ENCODE results near the gene MPG.

MPG gene

DNA sequence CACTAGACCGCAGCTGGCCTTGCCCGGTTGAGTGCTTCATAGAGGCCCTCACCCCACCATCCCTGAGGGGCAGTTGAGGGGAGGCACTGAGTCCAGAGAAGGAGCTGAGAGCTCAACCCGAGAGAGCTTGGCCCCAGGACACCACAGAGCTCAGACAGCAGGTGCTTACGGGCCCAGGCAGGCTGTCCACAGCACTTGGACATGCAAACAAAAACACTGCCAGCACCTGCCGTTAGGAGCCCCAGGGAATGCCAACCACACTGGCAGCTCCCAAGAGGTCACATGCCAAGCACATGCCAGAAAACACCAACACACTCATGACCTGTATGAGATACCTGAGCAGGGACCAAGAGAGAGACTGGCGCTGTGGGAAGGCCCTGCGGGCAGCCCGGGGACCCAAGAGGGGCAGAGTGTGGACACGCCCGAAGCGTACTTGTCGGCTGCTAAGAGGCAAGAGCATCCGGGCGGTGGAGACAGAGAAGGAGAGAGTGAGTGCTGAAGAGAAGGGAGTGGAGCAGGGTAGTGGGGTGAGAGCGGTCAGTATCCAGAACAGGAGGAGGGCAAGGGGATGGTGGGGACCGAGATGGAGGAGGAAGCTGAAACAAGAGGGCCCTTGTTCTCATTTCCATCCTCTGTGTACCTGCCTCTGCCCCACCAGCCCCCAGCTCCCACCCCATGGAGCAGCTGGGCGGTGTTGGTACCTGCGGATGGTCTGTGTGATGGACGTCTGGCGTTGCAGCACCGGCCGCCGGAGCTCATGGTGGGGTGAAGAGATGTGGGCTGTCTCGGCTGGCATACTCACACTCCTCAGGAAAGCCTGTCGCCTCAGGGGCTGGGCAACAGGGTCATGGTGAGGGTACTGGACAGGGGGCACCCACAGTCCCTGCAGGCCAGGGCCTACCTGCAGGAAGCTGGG, 13.8 kb upstream of the MPG start:
- ChIA-PET CTCF (interaction anchor here (0.6 to 9.2 kb wide), 4 partner anchors 11 to 44 kb away, joined by 3 to 130 read pairs (median 5); no protein-coding TSS in a partner anchor), POLR2A (interaction anchor here (1.0 to 8.3 kb wide), 4 partner anchors 11 to 32 kb away, joined by 3 to 31 read pairs (median 4); partner anchors contain the start of genes POLR3K and SNRNP25)
- no peak for DNase-seq (ENCODE audit: extremely low spot score)
- TF ChIP-seq FOXM1 (IDR thresholded peaks at IDR 0.05; ENCODE audit: borderline replicate concordance) (no peak), SUZ12 (IDR thresholded peaks at IDR 0.05) (no peak), LEF1 (IDR thresholded peaks at IDR 0.05; ENCODE audit: borderline replicate concordance) (no peak), ZNF384 (IDR thresholded peaks at IDR 0.05) (no peak), SP1 (IDR thresholded peaks at IDR 0.05) (no peak), CTBP1 (IDR thresholded peaks at IDR 0.05; ENCODE audit: borderline replicate concordance) (no peak), ARNT (IDR thresholded peaks at IDR 0.05) (no peak), FOXA1 (IDR thresholded peaks at IDR 0.05) (no peak), BHLHE40 (IDR thresholded peaks at IDR 0.05; ENCODE audit: borderline replicate concordance) (no peak), TARDBP (IDR thresholded peaks at IDR 0.05) (no peak), FOXK2 (IDR thresholded peaks at IDR 0.05) (no peak), L3MBTL2 (conservative IDR thresholded peaks at IDR 0.05) (no peak)

DNA sequence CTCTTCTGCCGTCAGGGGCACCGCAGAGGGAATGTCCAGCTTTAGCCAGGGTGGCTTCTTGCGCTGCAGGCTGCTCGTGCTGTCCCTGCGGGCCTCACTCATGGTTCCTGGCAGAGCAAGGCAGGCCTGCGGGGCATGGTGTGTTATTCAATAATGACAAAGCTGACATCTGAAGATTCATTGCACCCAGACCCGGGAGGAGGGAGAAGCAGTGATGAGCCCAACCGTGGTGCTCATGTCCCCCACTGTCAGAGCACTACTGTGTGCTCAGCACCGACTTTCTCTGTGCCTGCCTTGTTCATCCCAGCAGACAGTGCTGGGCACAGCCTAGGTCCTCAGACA, 13.1 kb upstream of the MPG start:
- CTCF ChIA-PET, result interaction anchor here (9.2 kb wide), 1 partner anchor 30 kb away, joined by 130 read pairs; no protein-coding TSS in a partner anchor
- DNase-seq (ENCODE audit: extremely low spot score), result no peak
- TF ChIP-seq CTBP1 (IDR thresholded peaks at IDR 0.05; ENCODE audit: borderline replicate concordance) (no peak), HDGF (IDR thresholded peaks at IDR 0.05; ENCODE audit: borderline replicate concordance) (no peak), LEF1 (IDR thresholded peaks at IDR 0.05; ENCODE audit: borderline replicate concordance) (no peak), SP1 (IDR thresholded peaks at IDR 0.05) (no peak), SUZ12 (IDR thresholded peaks at IDR 0.05) (no peak), L3MBTL2 (conservative IDR thresholded peaks at IDR 0.05) (no peak), ZNF384 (IDR thresholded peaks at IDR 0.05) (no peak)
- TF ChIP-seq, protein P1, sequence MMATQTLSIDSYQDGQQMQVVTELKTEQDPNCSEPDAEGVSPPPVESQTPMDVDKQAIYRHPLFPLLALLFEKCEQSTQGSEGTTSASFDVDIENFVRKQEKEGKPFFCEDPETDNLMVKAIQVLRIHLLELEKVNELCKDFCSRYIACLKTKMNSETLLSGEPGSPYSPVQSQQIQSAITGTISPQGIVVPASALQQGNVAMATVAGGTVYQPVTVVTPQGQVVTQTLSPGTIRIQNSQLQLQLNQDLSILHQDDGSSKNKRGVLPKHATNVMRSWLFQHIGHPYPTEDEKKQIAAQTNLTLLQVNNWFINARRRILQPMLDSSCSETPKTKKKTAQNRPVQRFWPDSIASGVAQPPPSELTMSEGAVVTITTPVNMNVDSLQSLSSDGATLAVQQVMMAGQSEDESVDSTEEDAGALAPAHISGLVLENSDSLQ (IDR thresholded peaks at IDR 0.05), result no peak
- POLR2A ChIA-PET, result interaction anchor here (1.0 to 8.3 kb wide), 4 partner anchors 11 to 31 kb away, joined by 3 to 31 read pairs (median 4); partner anchors contain the start of genes POLR3K and SNRNP25

DNA sequence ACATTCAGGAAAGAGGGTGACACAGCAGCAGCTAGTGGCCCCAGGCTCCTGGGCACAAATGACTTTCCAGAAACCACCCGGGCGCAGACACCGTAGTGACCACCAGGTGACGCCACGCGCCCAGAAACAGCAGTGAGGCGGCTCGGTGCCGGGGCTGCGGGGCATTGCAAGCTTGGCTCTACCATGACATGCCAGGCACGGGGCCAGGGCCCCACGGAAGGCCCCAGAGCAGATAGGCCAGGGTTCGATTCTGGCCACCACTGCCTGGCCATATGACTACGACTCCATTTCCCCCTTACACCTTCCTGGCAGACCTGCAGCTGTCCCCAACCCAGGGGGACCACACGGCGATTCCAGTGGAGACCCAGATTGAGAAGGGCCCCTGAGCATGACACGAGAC, 12.3 kb upstream of the MPG start:
- peak; percentile 85 for DNase-seq (ENCODE audit: extremely low spot score)
- POLR2A ChIA-PET, result interaction anchor here (0.7 to 8.3 kb wide), 7 partner anchors 10 to 42 kb away, joined by 3 to 31 read pairs (median 4); partner anchors contain the start of genes MPG, POLR3K and SNRNP25
- CTCF ChIA-PET, result interaction anchor here (0.8 to 9.2 kb wide), 11 partner anchors 9 to 296 kb away, joined by 3 to 130 read pairs (median 4); partner anchors contain the start of gene POLR3K
- TF ChIP-seq, protein P1 (IDR thresholded peaks at IDR 0.05), result no peak
- no peak for TF ChIP-seq BHLHE40 (IDR thresholded peaks at IDR 0.05; ENCODE audit: borderline replicate concordance)
- TF ChIP-seq SP1 (IDR thresholded peaks at IDR 0.05), result no peak
- no peak for TF ChIP-seq CTBP1 (IDR thresholded peaks at IDR 0.05; ENCODE audit: borderline replicate concordance)
- no peak for TF ChIP-seq FOXA1 (IDR thresholded peaks at IDR 0.05)
- no peak for TF ChIP-seq FOXM1 (IDR thresholded peaks at IDR 0.05; ENCODE audit: borderline replicate concordance)
- TF ChIP-seq ZNF384 (IDR thresholded peaks at IDR 0.05), result no peak
- no peak for TF ChIP-seq L3MBTL2 (conservative IDR thresholded peaks at IDR 0.05)
- no peak for TF ChIP-seq NFRKB (IDR thresholded peaks at IDR 0.05)
- no peak for TF ChIP-seq SUZ12 (IDR thresholded peaks at IDR 0.05)
- no peak for TF ChIP-seq ARNT (IDR thresholded peaks at IDR 0.05)
- TF ChIP-seq HDGF (IDR thresholded peaks at IDR 0.05; ENCODE audit: borderline replicate concordance), result no peak
- TF ChIP-seq ELF4 (IDR thresholded peaks at IDR 0.05), result no peak
- TF ChIP-seq LEF1 (IDR thresholded peaks at IDR 0.05; ENCODE audit: borderline replicate concordance), result no peak
- no peak for TF ChIP-seq TARDBP (IDR thresholded peaks at IDR 0.05)
- TF ChIP-seq FOXK2 (IDR thresholded peaks at IDR 0.05), result no peak

DNA sequence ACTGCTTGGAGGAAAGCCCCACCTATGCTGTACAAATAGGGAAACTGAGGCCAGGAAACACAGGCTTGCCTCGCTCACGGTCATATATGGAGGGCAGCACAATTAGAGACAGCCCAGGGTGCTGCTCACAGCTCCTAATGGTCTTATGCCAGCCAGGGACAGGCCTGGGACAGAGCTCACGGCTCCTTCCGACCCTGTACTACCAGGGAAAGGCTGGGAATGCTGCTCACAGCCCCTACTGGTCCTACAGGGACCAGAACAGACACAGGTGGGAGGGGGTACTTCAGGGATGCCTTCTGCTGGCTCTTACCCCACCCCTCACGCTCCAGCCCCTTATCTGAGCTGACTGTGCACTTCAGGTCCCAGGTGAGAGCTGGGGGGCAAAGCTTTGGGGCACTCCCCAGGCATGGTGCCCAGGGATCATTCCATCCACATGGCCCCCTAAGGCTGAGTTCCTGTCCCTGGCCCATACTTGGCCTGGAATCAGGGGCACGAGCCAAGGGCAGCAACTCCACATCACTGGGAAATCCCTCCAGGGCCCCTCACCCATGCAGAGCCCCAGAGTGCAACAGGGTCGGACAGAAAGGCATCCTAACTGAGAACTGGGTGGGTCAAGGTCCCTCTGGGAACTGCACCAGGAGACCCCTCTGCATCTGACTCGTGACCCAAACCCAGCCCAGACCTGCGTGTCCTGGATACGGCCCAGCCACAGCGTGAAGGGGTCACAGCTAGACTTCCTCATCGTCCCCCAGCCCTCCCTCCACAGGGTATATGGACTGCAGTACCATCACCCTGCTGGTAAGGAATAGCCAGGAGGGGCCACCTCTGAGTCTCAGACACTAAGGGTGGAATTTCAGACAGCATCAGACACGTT, 11.5 kb upstream of the MPG start:
- TF ChIP-seq SUZ12 (IDR thresholded peaks at IDR 0.05) (no peak), CTBP1 (IDR thresholded peaks at IDR 0.05; ENCODE audit: borderline replicate concordance) (no peak), LEF1 (IDR thresholded peaks at IDR 0.05; ENCODE audit: borderline replicate concordance) (no peak), FOXK2 (IDR thresholded peaks at IDR 0.05) (no peak), L3MBTL2 (conservative IDR thresholded peaks at IDR 0.05) (no peak), NFRKB (IDR thresholded peaks at IDR 0.05) (no peak), SP1 (IDR thresholded peaks at IDR 0.05) (no peak), ZNF384 (IDR thresholded peaks at IDR 0.05) (no peak), FOXM1 (IDR thresholded peaks at IDR 0.05; ENCODE audit: borderline replicate concordance) (no peak), FOXA1 (IDR thresholded peaks at IDR 0.05) (no peak), ARNT (IDR thresholded peaks at IDR 0.05) (no peak), TARDBP (IDR thresholded peaks at IDR 0.05) (no peak), ELF4 (IDR thresholded peaks at IDR 0.05) (no peak), BHLHE40 (IDR thresholded peaks at IDR 0.05; ENCODE audit: borderline replicate concordance) (no peak)
- TF ChIP-seq, protein P1 (IDR thresholded peaks at IDR 0.05), result no peak
- CTCF ChIA-PET, result interaction anchor here (0.8 to 9.2 kb wide), 11 partner anchors 9 to 296 kb away, joined by 3 to 130 read pairs (median 4); partner anchors contain the start of gene POLR3K
- POLR2A ChIA-PET, result interaction anchor here (0.6 to 8.3 kb wide), 8 partner anchors 9 to 41 kb away, joined by 3 to 31 read pairs (median 4); partner anchors contain the start of genes MPG, POLR3K and SNRNP25
- DNase-seq (ENCODE audit: extremely low spot score), result no peak
